GM06990 (cell line): ENCODE data around the gene GATA5.
"Not testable (repeated sequence)": the region's sequence is repeated elsewhere in the genome, so short reads cannot be mapped to it uniquely, and the experiment has no call there.

Source experiments
- DNase-seq: peaks from one replicate; pipeline ENCODE4 v3.0.0-alpha.2; 2011; ENCODE audit not compliant: insufficient read length; ENCODE audit errors: extremely low read depth
- H3K27me3 ChIP-seq: replicated peaks from 2 replicates; pipeline ENCODE4 v1.6.0; 2011; ENCODE audit warnings: low read length; ENCODE audit not compliant: control insufficient read depth, insufficient read depth
- H3K36me3 ChIP-seq: 2 replicates; pipeline ENCODE4 v1.5.1; 2011; ENCODE audit warnings: low read length; ENCODE audit not compliant: control insufficient read depth, insufficient read depth
- H3K4me3 ChIP-seq: replicated peaks from 2 replicates; pipeline ENCODE4 v1.5.1; 2011; ENCODE audit warnings: low read depth, mild to moderate bottlenecking, control low read depth, low read length
- TF ChIP-seq, protein P1 (sequence below): IDR thresholded peaks from 2 replicates; pipeline ENCODE4 v1.5.1; 2011; ENCODE audit warnings: low read length, control low read depth, mild to moderate bottlenecking, inconsistent platforms; ENCODE audit not compliant: insufficient read depth, poor library complexity, severe bottlenecking

The GATA5 gene

DNA sequence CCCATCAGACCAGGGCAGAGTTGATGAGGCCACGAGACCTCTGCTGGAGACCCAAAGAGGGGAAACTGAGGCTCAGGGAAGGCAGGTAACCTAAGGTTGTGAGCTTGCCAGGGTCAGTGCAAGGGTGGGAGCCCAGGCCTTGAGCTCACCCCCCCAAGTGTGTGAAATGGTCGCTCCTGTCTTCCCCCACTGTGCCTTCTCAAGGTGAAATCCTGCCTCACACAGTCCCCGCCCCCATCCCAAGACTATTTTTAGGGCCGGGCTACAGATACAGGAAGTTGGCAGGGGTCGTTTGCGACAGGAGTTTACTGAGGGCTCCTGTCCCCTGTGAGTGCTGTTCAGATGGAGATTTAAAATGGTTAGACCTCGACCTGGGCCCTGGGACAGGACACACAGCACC lies 18.7 kb upstream of the GATA5 start:
- no peak overlapping the region for H3K4me3 ChIP-seq
- H3K27me3 ChIP-seq = no peaks in the 10 kb centered on the region
- H3K36me3 ChIP-seq = no peaks in the 10 kb centered on the region
- TF ChIP-seq, protein P1, sequence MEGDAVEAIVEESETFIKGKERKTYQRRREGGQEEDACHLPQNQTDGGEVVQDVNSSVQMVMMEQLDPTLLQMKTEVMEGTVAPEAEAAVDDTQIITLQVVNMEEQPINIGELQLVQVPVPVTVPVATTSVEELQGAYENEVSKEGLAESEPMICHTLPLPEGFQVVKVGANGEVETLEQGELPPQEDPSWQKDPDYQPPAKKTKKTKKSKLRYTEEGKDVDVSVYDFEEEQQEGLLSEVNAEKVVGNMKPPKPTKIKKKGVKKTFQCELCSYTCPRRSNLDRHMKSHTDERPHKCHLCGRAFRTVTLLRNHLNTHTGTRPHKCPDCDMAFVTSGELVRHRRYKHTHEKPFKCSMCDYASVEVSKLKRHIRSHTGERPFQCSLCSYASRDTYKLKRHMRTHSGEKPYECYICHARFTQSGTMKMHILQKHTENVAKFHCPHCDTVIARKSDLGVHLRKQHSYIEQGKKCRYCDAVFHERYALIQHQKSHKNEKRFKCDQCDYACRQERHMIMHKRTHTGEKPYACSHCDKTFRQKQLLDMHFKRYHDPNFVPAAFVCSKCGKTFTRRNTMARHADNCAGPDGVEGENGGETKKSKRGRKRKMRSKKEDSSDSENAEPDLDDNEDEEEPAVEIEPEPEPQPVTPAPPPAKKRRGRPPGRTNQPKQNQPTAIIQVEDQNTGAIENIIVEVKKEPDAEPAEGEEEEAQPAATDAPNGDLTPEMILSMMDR = no peak
- no peak for DNase-seq

DNA sequence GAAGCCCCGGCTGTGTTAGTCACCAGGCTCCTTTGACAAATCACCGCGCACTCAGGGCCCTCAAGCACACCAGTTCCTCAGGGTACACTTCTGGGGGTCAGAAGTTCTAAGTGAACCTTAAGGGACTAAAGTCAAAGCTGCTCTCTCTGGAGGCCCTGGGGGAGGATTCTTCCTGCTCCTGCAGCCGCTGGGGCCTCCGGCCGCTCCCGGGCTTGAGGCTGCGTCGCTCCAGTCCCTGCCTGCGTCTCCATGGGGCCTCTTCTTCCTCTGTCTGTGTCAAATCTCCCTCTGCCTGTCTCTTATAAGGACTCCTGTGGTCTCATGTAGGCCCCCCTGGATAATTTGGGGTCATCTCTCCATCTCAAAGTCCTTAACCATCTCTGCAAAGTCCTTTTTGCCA lies 18.1 kb upstream of the GATA5 start:
- TF ChIP-seq, protein P1 = no peak
- Histone ChIP-seq H3K36me3 (no peaks in the 10 kb centered on the region), H3K27me3 (no peaks in the 10 kb centered on the region; the same call in 1 of the 2 replicates), H3K4me3 (no peak overlapping the region)
- no peak for DNase-seq

DNA sequence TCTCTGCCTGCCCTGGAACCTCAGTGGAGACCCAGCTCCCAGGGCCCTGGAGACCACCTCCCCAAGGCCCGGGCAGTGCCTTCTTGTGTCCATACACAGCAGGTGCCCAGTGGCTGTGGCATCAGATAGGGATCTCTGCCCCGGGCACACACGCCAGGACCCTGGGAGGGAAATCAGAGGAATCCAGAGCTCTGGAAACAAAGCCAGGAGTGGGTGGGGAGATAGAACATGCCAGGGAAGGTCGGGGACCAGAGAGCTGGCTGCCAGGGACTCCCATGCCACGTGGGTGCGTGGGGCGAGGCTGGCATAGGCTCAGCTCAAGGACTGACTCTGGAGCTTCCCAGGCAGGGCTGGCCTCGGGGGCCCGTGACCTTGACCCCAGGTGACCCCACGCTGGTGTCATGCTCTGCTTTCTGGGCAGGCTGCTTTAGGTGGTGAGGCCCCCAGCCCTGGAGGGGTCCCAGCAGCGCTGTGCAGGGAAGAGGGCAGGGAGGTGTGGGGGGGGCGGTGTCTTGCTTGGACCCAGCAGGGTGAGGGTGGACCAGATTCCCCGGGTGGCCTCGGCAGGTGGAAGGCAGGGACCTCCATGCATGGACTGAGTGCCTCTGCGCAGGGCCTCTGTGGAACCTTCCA lies 17.6 kb upstream of the GATA5 start:
- no peaks in the 10 kb centered on the region for H3K36me3 ChIP-seq
- H3K27me3 ChIP-seq = no peaks in the 10 kb centered on the region; the same call in 1 of the 2 replicates
- no peak overlapping the region for H3K4me3 ChIP-seq
- TF ChIP-seq, protein P1 = no peak
- DNase-seq = no peak

DNA sequence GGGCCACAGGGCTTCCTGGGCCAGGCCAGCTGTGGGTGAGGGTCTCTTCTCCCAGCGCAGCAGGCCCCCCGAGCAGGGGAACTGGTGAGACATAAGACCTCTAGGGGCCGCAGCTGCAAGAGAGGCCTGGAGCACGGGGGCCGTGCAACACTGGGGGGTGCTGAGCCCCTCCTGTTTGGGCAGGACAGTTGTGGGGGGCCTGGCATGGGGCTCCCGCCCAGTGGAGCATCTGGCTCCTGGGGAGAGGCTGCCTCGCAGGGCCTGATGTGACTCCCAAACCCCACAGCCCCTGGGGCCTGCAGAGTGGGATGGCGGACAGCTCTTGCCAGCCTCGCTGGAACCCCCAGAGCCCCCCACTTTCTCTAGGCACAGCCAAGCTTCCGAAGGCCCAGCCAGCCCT lies 16.9 kb upstream of the GATA5 start:
- H3K4me3 ChIP-seq = no peak overlapping the region
- no peaks in the 10 kb centered on the region; the same call in 1 of the 2 replicates for H3K27me3 ChIP-seq
- H3K36me3 ChIP-seq = no peaks in the 10 kb centered on the region
- no peak for DNase-seq
- TF ChIP-seq, protein P1 = no peak

DNA sequence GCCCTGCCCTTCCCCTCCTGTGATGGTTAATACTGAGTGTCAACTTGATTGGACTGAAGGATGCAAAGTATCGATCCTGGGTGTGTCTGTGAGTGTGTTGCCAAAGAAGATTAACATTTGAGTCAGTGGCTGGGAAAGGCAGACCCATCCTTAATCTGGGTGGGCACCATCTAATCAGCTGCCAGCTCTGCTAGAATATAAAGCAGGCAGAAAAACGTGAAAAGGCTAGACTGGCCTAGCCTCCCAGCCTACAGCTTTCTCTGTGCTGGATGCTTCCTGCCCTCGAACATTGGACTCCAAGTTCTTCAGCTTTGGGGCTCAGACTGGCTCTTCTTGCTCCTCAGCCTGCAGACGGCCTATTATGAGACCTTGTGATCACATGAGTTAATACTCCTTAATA lies 15.0 kb upstream of the GATA5 start:
- not testable (repeated sequence) for H3K36me3 ChIP-seq, H3K27me3 ChIP-seq, DNase-seq, H3K4me3 ChIP-seq

DNA sequence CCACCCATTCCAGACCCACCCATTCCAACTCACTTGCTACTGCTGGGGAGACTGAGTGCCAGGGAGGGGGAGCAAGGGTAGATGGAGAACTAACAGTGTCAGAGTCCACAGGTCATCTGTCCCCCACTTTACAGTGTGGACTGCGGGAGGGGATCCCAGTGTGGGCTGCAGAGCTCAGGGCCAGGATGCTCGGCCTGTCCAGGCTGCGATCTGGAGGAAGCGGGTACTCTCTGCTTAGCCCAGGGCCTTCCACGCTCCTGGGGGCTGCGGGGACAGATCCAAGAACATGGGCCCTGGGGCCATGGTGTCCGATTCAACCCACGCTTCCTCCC lies 14.1 kb upstream of the GATA5 start:
- Histone ChIP-seq H3K36me3 (no peaks in the 10 kb centered on the region), H3K4me3 (no peak overlapping the region), H3K27me3 (no peaks in the 10 kb centered on the region; the same call in 1 of the 2 replicates)
- no peak for DNase-seq
- TF ChIP-seq, protein P1 = no peak
